ENCODE measurements around the gene CREB5.
A peak's percentile ranks its signal among the peaks of the same experiment; 100 is the strongest.

CREB5 gene

GRCh38 chr7:28684650-28685241, 272.4 kb downstream of the CREB5 start:
- DNase-seq (ENCODE audit: low spot score): no peak

- DNase-seq (ENCODE audit: low spot score): no peak
Measured at GRCh38 chr7:28685242-28685643, 272.9 kb downstream of the CREB5 start.

- DNase-seq (ENCODE audit: low spot score): peak; percentile 94
Measured at GRCh38 chr7:28685644-28686417, 273.5 kb downstream of the CREB5 start.

GRCh38 chr7:28686418-28686800, 274.1 kb downstream of the CREB5 start:
- peak; percentile 49 for DNase-seq (ENCODE audit: low spot score)

- DNase-seq (ENCODE audit: low spot score): no peak
Measured at GRCh38 chr7:28687537-28687936, 275.2 kb downstream of the CREB5 start.

GRCh38 chr7:28688174-28688573, 275.9 kb downstream of the CREB5 start:
- DNase-seq (ENCODE audit: low spot score): no peak

GRCh38 chr7:28688651-28689050, 276.3 kb downstream of the CREB5 start:
- peak; percentile 53 for DNase-seq (ENCODE audit: low spot score)

GRCh38 chr7:28695300-28696295, 283.3 kb downstream of the CREB5 start:
- DNase-seq (ENCODE audit: low spot score): no peak

GRCh38 chr7:28697913-28698563, 285.7 kb downstream of the CREB5 start:
- no peak for DNase-seq (ENCODE audit: low spot score)

GRCh38 chr7:28698840-28699239, 286.5 kb downstream of the CREB5 start:
- no peak for DNase-seq (ENCODE audit: low spot score)

GRCh38 chr7:28700096-28700495, 287.8 kb downstream of the CREB5 start:
- no peak for DNase-seq (ENCODE audit: low spot score)

- DNase-seq (ENCODE audit: low spot score): no peak
Measured at GRCh38 chr7:28700790-28701203, 288.5 kb downstream of the CREB5 start.

- peak; percentile 49 for DNase-seq (ENCODE audit: low spot score)
Measured at GRCh38 chr7:28701731-28702130, 289.4 kb downstream of the CREB5 start.

GRCh38 chr7:28702171-28702570, 289.9 kb downstream of the CREB5 start:
- DNase-seq (ENCODE audit: low spot score): no peak

GRCh38 chr7:28703037-28703765, 290.9 kb downstream of the CREB5 start:
- no peak for DNase-seq (ENCODE audit: low spot score)

GRCh38 chr7:28704706-28705105, 292.4 kb downstream of the CREB5 start:
- no peak for DNase-seq (ENCODE audit: low spot score)

GRCh38 chr7:28705350-28705749, 293.0 kb downstream of the CREB5 start:
- DNase-seq (ENCODE audit: low spot score): no peak

GRCh38 chr7:28706584-28706983, 294.3 kb downstream of the CREB5 start:
- no peak for DNase-seq (ENCODE audit: low spot score)

- no peak for DNase-seq (ENCODE audit: low spot score)
Measured at GRCh38 chr7:28707291-28707690, 295.0 kb downstream of the CREB5 start.

- peak; percentile 86 for DNase-seq (ENCODE audit: low spot score)
Measured at GRCh38 chr7:28708033-28708951, 296.0 kb downstream of the CREB5 start.

Measured in AG20443 (cell line).